IPS-NIHi7 (cell line): ENCODE results near the gene NOL11.
"Not testable (repeated sequence)": the region's sequence is repeated elsewhere in the genome, so short reads cannot be mapped to it uniquely, and the experiment has no call there.

Experiments used
- DNase-seq: peaks from one replicate; pipeline ENCODE4 v3.0.0; 2012; ENCODE audit warnings: mixed read lengths; ENCODE audit errors: extremely low spot score

Gene NOL11

DNA sequence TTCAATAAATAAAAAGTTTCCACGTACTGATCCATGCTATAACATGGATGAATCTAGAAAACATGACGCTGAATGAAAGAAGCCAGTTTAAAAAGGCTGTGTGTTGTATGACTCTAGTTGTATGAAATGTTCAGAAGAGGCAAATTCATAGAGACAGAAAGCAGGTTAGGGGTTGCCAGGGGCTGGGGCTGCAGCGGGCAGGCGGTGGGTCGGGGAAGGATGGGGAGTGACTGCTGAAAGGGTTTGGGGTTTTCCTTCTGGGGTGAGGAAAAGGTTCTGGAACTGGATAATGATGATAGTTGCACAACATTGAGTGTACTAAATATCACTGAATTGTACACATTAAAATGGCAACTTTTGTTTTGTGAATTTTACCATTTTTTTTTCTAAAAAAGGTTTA, 36.3 kb downstream of the NOL11 start:
- DNase-seq, result no peak

DNA sequence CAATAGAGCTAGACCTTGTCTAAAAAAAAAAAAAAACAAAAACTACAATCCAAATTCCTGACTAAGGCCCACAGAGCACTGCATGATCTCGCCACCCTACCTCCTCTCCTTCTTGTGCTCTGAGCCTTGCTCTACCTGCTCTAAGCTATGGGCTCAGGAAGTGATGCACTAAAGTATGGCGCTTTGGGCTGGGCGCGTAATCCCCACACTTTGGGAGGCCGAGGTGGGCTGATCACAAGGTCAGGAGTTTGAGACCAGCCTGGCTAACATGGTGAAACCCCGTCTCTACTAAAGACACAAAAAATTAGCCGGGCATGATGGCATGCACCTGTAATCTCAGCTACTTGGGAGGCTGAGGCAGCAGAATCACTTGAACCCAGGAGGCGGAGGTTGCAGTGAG, 37.0 kb downstream of the NOL11 start:
- not testable (repeated sequence) for DNase-seq

- not testable (repeated sequence) for DNase-seq
These were observed 39.0 kb downstream of the NOL11 start for GRCh38 chr17:67756766-67757165.

GRCh38 chr17:67759355-67760171, 41.8 kb downstream of the NOL11 start:
- no peak for DNase-seq

DNA sequence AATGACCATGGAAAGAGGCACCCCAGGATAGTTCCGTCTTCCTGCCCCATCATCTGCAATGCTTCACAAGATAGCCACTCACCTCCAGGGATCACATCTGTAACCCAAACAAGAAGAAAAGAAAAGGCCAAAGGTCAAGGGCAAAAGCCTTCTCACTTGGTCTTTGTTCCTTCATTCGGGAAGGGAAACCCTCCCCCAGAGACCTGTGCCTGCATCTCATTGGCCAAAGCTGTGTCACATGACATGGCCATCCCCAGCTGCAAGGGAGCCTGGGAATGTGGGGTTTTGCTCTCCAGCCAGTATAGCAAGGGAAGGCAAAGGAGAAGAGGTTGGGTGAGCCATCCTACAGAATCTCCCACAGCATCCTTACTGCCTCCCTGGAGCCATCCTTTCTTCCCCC, 47.9 kb downstream of the NOL11 start:
- no peak for DNase-seq

DNA sequence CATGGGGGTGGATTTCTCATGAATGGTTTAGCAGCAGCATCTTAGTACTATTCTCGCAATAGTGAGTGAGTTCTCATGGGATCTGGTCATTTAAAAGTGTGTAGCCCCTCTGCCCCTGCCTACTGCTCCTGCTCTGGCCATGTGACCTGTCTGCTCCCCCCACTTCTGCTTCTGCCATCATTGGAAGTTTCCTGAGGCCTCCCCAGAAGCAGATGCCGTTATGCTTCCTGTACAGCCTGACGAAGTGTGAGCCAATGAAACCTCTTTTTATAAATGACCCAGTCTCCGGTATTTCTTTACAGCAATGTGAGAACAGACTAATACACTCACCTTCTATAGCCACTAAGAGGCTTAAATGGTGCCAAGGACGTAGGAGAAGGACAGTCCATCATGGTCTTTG, 51.5 kb downstream of the NOL11 start:
- no peak for DNase-seq

DNA sequence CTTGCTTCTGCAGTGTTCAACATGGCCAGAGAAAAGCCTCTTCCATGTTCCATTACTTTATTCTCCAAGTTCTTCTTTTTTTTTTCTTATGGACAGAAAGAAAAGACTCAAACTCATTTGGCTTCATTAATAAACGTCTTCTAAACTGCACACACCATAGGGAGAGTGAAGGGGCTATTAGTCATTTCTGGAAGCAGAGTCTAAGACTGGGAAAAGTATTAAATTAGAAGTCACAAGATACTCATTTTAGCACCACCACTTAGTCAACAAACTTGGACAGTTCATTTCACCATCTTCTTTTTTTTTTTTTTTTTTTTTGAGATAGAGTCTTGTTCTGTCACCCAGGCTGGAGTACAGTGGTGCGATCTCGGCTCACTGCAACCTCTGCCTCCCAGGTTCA, 52.8 kb downstream of the NOL11 start:
- DNase-seq, result no peak

GRCh38 chr17:67772679-67773078, 54.9 kb downstream of the NOL11 start:
- DNase-seq, result no peak

- no peak for DNase-seq
These were observed 55.5 kb downstream of the NOL11 start for GRCh38 chr17:67773246-67773645.

DNA sequence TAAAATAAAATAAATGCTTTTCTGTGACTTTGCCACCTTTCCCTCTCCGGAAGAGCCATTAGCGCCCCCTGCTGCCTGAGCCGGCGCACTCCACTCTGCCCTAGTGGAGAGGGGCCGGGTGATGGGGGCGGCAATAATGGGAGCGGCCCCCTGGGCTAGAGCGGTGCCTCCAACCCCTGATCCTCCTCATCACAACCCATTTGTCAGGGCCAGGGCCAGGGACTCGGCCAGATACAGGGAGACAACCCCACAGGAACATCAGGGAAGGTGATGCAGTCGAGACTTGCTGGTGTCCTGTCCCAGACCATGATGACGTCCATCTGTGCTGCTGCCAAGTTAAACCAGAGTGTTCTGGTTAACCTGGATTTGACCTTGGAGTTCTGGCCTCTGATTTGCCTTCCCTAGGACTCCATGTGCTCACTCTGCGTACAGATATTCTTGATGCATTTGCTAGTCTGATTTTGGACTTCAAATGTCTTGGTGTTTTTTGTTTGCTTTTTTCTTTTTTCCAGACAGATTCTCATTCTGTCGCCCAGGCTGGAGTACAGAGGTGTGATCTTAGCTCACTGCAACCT, 61.4 kb downstream of the NOL11 start:
- peak; percentile 89 for DNase-seq

DNA sequence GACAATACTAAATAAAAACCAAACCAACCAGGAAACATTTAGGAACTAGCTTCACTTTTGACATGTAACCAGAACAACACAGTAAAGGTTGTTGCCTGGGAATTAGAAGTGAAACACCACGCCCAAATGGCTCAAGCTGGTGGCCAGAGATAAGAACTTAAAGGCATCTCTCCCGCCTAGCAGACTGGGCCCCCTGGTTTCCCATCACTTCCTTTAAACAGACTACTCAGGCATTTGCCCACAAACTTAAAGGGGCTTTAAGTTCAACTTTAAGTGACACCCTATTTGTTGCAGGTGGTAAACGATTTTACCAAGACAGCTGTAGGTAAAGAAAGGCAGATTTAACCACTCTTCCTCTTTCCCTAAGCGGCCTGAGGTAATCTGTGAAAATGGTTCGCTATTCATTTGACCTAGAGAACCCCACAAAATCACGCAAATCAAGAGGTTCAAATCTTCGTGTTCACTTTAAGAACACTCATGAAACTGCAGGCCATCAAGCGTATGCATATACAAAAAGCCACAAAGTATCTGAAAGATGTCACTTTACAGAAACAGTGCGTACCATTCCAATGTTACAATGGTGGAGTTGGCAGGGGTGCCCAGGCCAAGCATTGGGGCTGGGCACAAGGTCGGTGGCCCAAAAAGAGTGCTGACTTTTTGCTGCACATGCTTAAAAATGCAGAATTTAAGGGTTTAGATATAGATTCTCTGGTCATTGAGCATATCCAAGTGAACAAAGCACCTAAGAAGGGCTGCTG, 66.8 kb downstream of the NOL11 start:
- no peak for DNase-seq

GRCh38 chr17:67785122-67785477, 67.4 kb downstream of the NOL11 start:
- no peak for DNase-seq

GRCh38 chr17:67785504-67785903, 67.8 kb downstream of the NOL11 start:
- no peak for DNase-seq
